Muscle layer of colon (tissue), 2 donors: ENCODE data around the gene PTPRD.

Source experiments
- H3K27ac ChIP-seq: one replicate; pipeline ENCODE4 v1.7.0; 2013; ENCODE audit warnings: low read depth, mild to moderate bottlenecking, low read length, moderate library complexity
- H3K27me3 ChIP-seq, 2 donors: one replicate each; pipeline ENCODE4 v1.7.0; 2013; ENCODE audit warnings: low read length in 2 of 2, mild to moderate bottlenecking in 2 of 2; ENCODE audit not compliant: insufficient read depth in 2 of 2, control insufficient read depth in 1 of 2
- H3K36me3 ChIP-seq: one replicate; pipeline ENCODE4 v1.7.0; 2013; ENCODE audit warnings: mild to moderate bottlenecking, low read length; ENCODE audit not compliant: insufficient read depth
- H3K4me1 ChIP-seq: one replicate; pipeline ENCODE4 v1.7.0; 2013; ENCODE audit warnings: mild to moderate bottlenecking, low read length; ENCODE audit not compliant: insufficient read depth
- H3K4me3 ChIP-seq, 2 donors: one replicate each; pipeline ENCODE4 v1.7.0; 2013; ENCODE audit warnings: low read length in 2 of 2, low read depth in 1 of 2, mild to moderate bottlenecking in 1 of 2, moderate library complexity in 1 of 2
- H3K9ac ChIP-seq: one replicate; pipeline ENCODE4 v1.7.0; 2013; ENCODE audit warnings: low read length
- H3K9me3 ChIP-seq: one replicate; pipeline ENCODE4 v1.7.0; 2013; ENCODE audit warnings: mild to moderate bottlenecking, low read length
- donor health status: abdominal sarcoma.
- donor health status: Adenocarcinoma of cecum.

The PTPRD gene

GRCh38 chr9:8855046-8855445 lies 1757.8 kb downstream of the PTPRD start:
- Histone ChIP-seq H3K4me3 (no peak overlapping the region), H3K4me1 (no peaks in the 10 kb centered on the region), H3K27ac (no peak overlapping the region), H3K9ac (no peak overlapping the region), H3K36me3 (no peaks in the 10 kb centered on the region), H3K9me3 (no peaks in the 10 kb centered on the region), H3K27me3 (peaks cover 19 to 29% of the 10 kb centered on the region in 2 donors)

GRCh38 chr9:8852301-8852864 lies 1760.4 kb downstream of the PTPRD start:
- Histone ChIP-seq H3K9me3 (no peaks in the 10 kb centered on the region), H3K27ac (no peak overlapping the region), H3K9ac (no peak overlapping the region), H3K4me1 (no peaks in the 10 kb centered on the region), H3K27me3 (peaks cover 19 to 23% of the 10 kb centered on the region in 2 donors), H3K36me3 (no peaks in the 10 kb centered on the region), H3K4me3 (no peak overlapping the region)

GRCh38 chr9:8850914-8851313 lies 1761.9 kb downstream of the PTPRD start:
- Histone ChIP-seq H3K9ac (no peak overlapping the region), H3K4me1 (no peaks in the 10 kb centered on the region), H3K9me3 (no peaks in the 10 kb centered on the region), H3K36me3 (no peaks in the 10 kb centered on the region), H3K27me3 (peaks cover 11 to 15% of the 10 kb centered on the region in 2 donors), H3K4me3 (no peak overlapping the region), H3K27ac (no peak overlapping the region)

DNA sequence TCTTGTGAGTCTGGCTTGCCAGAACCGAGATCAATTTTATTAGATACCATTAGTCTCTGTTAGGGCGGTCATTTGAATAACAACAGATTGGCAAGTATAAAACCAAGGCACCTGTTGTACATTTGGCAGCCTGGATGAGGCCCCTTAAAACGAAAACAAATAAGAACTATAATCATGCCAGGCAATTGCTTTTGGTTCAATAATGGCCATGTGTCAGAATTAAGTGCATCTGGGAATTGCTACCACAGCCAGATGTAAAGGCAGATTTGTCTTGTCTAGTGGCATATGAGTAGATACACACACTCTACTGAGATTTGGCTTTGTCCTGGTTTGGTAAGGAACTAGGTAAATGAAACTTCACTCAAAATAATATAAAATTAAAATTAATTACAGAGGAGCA lies 1767.0 kb downstream of the PTPRD start:
- Histone ChIP-seq H3K9ac (no peak overlapping the region), H3K36me3 (no peaks in the 10 kb centered on the region), H3K27ac (no peak overlapping the region), H3K9me3 (no peaks in the 10 kb centered on the region), H3K4me3 (no peak overlapping the region), H3K27me3 (no peaks in the 10 kb centered on the region), H3K4me1 (no peaks in the 10 kb centered on the region)

DNA sequence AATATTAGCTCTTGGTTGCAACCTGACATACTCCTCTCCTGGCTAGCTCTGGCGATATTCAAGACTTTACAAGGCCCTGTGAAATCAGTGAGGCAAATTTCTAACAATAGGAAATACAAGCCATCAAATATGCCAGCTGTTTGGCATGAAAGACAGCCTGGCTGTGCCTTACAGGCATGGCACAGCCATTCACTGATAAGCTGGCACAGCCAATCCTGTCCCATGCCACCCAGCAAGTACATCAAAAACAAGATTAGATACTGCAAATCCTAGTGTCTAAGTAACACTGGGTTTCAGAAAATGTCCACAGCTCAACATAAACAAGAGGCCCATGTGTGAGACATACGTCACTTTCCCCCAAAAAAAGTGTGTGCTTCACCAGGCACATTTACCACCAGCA lies 1767.4 kb downstream of the PTPRD start:
- Histone ChIP-seq H3K36me3 (no peaks in the 10 kb centered on the region), H3K4me3 (no peak overlapping the region), H3K9ac (no peak overlapping the region), H3K4me1 (no peaks in the 10 kb centered on the region), H3K27me3 (no peaks in the 10 kb centered on the region), H3K27ac (no peak overlapping the region), H3K9me3 (no peaks in the 10 kb centered on the region)

GRCh38 chr9:8844549-8844948 lies 1768.3 kb downstream of the PTPRD start:
- no peaks in the 10 kb centered on the region for H3K4me1 ChIP-seq
- H3K9ac ChIP-seq = no peak overlapping the region
- H3K27ac ChIP-seq = no peak overlapping the region

DNA sequence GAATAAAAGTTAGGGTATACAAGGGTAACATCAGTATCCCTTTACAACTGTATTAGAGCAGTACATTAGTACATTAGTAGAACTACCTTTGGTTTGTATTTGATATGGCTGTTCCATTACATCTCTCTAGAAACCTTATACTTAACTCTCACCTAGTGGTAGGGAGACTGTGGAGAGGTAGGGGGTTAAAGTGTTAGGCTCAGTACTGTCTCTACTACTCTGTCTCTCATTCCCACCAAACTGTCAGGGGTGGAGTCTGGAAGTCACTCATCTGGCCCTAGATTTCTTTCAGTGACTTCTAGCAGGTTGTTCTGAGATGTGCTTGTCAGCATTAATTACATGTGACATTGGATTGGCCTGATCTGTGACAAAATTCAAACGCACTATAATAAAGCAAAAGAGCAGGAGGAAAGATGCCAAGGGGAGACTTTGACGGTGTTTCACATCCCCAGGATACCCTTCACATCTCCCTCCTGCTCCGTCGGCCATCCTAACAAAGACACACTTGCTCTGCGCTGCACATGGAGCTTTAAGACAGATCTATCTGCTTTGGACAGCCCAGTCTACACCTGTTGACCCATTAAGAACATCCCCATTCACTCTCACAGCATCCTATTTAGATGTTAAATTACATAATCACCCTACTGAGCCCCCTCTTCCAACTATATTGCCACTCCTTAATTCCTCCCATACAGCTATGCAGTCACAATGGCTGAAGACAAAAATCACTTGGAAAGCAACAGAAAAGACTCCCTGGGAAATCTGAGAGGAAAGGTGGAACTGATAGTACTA lies 1770.2 kb downstream of the PTPRD start:
- H3K4me3 ChIP-seq = no peak overlapping the region
- H3K4me1 ChIP-seq = no peaks in the 10 kb centered on the region
- no peaks in the 10 kb centered on the region for H3K27me3 ChIP-seq
- H3K9ac ChIP-seq = no peak overlapping the region
- H3K27ac ChIP-seq = no peak overlapping the region
- no peaks in the 10 kb centered on the region for H3K36me3 ChIP-seq
- no peaks in the 10 kb centered on the region for H3K9me3 ChIP-seq

More at GRCh38 chr9:8844549-8844948, 1768.3 kb downstream of the PTPRD start:
- Histone ChIP-seq H3K27me3 (no peaks in the 10 kb centered on the region), H3K9me3 (no peaks in the 10 kb centered on the region), H3K36me3 (no peaks in the 10 kb centered on the region), H3K4me3 (no peak overlapping the region)

- Histone ChIP-seq H3K9me3 (no peaks in the 10 kb centered on the region), H3K27ac (no peak overlapping the region), H3K36me3 (no peaks in the 10 kb centered on the region)
These were observed 1774.7 kb downstream of the PTPRD start for GRCh38 chr9:8838136-8838535.

GRCh38 chr9:8835291-8835690 lies 1777.5 kb downstream of the PTPRD start:
- H3K27me3 ChIP-seq = no peaks in the 10 kb centered on the region
- H3K9ac ChIP-seq = no peak overlapping the region
- H3K4me3 ChIP-seq = no peak overlapping the region
- H3K27ac ChIP-seq = no peak overlapping the region
- H3K36me3 ChIP-seq = no peaks in the 10 kb centered on the region
- H3K9me3 ChIP-seq = no peaks in the 10 kb centered on the region
- no peaks in the 10 kb centered on the region for H3K4me1 ChIP-seq

More at GRCh38 chr9:8838136-8838535, 1774.7 kb downstream of the PTPRD start:
- Histone ChIP-seq H3K9ac (no peak overlapping the region), H3K27me3 (no peaks in the 10 kb centered on the region), H3K4me1 (no peaks in the 10 kb centered on the region), H3K4me3 (no peak overlapping the region)

GRCh38 chr9:8832955-8833354 lies 1779.8 kb downstream of the PTPRD start:
- Histone ChIP-seq H3K27ac (no peak overlapping the region), H3K4me3 (no peak overlapping the region), H3K9me3 (no peaks in the 10 kb centered on the region), H3K4me1 (no peaks in the 10 kb centered on the region), H3K9ac (no peak overlapping the region), H3K27me3 (no peaks in the 10 kb centered on the region), H3K36me3 (no peaks in the 10 kb centered on the region)

- Histone ChIP-seq H3K36me3 (no peaks in the 10 kb centered on the region), H3K27me3 (no peaks in the 10 kb centered on the region), H3K27ac (no peak overlapping the region), H3K9ac (no peak overlapping the region), H3K4me3 (no peak overlapping the region), H3K4me1 (no peaks in the 10 kb centered on the region), H3K9me3 (no peaks in the 10 kb centered on the region)
These were observed 1780.4 kb downstream of the PTPRD start for GRCh38 chr9:8832386-8832785.

GRCh38 chr9:8831568-8831967 lies 1781.2 kb downstream of the PTPRD start:
- H3K4me3 ChIP-seq = no peak overlapping the region
- H3K9ac ChIP-seq = no peak overlapping the region
- no peaks in the 10 kb centered on the region for H3K27me3 ChIP-seq
- no peak overlapping the region for H3K27ac ChIP-seq
- H3K36me3 ChIP-seq = no peaks in the 10 kb centered on the region
- no peaks in the 10 kb centered on the region for H3K9me3 ChIP-seq
- H3K4me1 ChIP-seq = no peaks in the 10 kb centered on the region
